Ammon's horn (tissue), 1 donor: ENCODE results near the gene IER5L.

Experiments used
- DNase-seq: peaks from one replicate; pipeline ENCODE4 v3.0.0-alpha.2; 2016; ENCODE audit warnings: low spot score

The IER5L gene

DNA sequence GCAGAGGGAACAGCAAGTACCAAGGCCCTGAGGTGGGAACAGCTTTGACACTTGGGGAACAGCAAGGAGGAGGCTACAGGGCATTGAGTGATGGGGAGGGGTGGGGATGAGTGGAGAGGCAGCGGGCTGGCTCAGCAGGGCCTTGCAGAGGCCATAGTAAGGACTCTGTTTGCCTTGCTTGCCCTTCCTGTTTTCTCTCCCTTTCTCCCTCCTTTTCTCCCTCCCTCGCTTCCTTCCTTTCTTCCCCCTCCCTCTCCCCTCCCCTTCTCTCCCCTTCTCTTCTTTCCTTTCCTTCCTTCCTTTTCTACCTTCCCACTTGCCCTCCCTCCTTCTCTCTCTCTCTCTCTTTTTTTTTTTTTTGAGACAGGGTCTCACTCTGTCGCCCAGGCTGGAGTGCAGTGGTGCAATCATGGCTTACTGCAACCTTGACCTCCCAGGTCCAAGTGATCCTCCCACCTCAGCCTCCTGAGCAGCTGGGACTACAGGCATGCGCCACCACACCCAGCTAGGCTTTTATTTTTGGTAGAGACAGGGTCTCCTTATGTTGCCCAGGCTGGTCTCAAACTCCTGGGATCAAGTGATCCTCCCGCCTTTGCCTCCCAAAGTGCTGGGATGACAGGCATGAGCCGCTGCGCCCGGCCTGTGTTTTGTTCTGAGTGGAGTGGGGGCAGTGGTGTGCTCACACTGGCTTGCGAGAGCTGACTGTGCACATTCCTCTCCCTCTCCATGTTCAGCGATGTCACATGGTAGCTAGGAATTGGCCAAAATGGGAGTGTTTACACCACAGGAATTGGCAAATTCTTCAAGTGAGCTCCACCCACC, 17.1 kb downstream of the IER5L start:
- no peak for DNase-seq

DNA sequence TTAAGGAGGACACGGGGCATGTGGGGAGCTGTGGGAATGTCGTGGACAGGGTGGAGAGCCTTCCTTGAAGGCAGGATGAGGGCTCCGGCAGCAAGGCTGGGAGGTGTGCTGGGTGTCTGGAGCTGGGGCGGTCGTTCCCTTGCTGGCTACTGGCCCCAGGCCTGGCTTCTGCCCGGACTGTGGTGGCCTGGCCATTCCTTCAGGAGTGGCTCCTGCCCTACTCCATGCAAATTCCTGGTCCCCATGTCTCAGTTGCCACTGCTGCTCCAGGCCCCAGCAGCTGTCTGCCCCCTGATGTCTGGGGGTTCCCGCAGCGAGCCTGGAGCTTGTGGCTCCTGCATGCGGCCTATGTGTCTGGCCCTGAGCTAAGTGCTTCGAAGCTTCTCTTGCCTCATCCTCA, 21.9 kb downstream of the IER5L start:
- DNase-seq = no peak

DNA sequence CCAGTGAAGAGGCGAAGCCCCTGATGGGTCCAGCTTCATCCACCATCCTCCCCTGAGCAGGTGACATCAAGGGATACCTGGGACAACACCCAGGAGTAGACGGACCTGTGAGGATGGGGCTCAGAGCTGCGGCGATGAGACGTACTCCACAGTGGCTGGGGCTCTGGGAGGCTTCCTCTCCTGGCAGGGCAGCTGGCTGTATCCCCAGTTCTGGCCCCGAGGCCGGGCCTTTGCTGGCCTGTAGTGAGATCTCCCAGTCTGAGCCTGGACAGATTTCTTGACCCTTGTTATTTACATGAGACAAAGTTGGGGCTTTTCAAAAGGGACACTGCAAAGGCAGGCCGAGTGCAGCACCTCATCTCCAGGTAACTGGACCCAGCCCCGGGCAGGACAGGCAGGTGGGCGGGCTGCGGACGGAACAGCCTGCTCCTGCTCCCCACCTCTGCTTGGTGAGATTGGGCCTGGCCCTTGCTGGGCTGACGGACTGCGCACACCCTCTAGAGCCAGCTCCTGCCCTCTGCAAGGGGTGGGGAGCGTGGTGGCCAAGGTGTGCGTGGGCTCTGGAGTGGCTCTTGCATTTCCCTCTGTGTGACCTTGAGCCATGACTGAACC, 23.1 kb downstream of the IER5L start:
- DNase-seq = no peak

DNA sequence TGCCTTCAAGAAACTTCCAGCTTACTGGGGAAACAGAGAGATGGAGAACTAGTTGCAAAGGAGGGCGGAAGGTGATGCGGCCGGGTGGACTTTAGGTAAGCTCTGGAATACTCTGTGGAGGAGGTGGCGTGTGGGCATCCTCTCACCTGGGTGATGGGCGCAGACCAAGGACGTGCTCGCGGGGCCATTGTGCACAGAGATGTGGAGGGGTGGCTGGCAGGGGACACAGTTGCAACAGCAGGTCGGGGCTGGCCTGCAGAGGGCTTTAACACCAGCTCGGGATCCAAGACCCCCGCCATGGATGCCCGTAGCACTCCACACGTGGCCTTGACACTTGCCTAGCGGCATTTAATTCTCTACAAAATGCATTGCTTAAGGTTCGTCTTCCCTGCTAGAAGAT, 26.6 kb downstream of the IER5L start:
- DNase-seq = no peak

DNA sequence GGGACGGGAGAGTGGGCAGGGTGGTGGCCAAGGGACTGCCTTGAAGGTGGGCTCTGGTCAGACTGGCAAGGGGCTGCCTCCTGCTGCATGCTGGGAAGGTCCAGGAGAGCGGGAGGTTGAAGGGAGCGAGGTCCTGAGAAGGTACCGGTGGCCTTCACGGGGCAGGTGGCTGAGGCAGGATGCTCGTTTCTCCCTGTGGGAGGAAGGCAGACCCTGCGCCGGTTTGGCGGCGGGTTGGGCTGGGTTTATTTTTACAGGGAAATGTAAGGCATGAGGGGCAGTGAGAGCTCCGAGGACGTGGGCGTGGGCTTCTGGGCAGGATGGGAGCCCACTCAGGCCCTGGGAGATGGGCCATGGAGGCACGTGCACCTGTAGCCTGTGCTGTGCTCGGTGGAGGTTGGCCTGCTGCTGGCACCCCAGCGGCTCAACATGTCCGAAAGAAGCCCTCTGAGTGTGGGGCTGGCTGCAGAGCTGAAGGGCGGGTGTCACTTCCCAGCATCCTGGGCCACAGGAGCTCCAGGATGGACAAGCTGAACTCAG, 27.3 kb downstream of the IER5L start:
- no peak for DNase-seq

DNA sequence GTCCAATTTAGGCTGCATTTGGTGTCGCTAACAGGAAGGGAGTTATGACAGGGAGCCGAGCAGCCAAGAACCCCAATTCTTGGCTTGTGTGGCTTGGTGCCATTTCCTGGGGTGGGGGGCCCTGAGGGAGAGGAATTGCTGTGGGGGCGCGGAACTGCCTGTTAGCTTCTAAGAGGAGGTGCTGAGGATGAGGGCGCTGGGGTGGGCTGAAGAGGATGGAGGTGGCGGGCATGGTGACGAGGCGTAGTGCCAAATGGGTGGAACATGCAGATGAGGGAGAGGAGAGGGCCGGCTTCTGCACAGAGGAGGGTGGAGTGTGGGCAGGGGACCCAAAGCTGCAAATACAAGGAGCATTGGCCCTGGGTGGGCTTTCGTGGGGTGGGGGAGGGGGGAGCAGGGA, 27.9 kb downstream of the IER5L start:
- DNase-seq = no peak

DNA sequence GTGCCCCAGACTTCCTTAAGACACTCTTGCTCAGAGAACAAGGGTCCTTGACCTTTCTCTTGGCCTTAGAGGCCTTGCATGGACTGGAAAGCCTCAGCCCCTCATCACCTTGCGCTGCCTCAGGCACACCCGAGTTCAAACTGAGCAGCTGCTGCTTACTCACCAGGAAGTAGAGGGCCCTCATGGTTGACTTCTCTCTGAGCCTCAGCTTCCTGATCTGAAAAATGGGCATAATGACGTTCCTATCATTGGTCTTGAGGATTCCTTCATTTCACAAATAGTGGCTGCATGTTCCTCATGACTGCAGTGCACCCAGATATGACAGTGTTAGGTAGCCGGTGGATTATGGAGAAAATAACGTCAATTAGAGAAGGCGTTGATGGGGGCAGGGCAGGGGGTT, 28.6 kb downstream of the IER5L start:
- no peak for DNase-seq

DNA sequence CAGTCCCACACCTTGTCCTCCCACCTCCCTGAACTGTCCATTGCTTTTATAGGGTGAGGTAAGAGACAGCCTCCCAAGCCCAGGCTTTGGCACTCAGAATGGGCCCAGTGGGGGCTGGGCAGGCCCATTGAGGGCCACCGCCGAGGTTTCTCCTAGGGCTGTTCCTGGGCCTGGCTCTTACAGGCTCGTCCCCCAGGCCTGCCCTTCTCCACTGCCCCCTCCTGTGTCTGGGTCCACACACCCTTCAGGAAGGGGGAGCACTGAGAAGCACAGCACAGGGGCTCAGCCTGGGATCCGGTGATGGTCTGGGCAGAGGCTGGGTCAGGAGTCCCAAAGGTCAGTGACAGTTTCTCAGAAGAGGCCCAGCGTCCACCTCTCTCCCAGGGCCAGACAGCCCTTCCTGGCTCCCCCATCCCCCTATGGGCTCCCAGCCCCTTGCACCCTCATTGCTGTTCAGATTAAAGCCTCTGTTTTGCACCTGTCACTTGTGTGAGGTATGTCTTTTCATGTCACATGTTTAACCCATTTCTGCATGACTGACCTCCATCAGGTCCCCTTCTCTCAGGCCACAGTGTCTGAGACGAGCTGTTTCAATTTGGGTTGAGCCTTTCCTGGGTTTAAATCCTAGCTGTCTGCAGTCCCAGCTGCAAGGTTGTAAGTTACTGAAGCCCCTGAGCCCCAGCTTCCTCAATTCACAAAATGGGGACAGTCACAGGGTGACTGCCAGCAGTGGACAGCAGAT, 29.4 kb downstream of the IER5L start:
- no peak for DNase-seq

DNA sequence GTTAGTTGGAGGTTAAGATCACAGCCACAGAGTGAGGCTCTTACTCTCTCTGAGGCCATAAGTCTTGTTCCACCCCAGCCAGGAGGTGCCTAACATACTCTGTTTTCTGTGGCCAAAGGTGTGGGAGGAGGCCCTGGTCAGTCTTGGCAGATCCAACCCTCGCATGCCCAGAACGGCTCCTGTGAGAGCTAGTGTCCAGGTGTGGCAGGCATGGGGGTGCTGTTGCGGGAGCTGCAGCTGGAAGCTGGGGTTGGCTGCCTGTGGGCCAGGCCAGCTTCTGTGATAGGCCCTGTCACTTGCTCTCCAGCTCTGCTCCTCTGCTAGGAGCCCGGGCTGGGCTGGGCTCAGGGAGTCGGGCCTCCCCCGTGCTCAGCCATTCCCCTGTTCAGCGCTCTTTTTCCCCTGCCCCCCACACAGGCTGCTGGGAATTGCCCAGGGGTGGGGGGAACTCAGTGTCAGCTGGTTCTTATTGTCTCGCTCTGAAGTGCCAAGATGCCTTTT, 31.6 kb downstream of the IER5L start:
- DNase-seq = no peak

DNA sequence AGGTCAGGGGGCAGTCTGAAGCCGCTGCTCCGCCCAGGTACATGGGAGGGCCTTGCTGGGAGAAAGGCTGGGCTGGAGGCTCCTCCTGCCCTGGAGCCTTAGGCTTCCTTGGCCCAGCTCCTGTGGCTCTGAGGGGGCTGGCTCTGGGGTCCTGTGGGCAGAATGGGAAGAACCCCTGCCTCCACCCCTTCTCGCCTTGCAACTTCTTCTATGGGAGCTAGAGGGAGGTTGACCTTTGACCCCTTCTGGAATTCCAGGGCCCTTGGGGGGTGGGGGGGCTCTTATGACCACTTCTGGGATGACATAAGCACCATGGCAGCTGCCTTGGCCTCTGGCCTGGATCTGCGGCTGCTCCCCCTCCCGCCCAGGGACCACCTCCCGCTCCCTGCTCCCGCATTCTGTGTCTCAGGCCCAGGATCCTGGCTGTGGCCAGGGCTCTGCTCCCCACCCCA, 32.2 kb downstream of the IER5L start:
- no peak for DNase-seq

DNA sequence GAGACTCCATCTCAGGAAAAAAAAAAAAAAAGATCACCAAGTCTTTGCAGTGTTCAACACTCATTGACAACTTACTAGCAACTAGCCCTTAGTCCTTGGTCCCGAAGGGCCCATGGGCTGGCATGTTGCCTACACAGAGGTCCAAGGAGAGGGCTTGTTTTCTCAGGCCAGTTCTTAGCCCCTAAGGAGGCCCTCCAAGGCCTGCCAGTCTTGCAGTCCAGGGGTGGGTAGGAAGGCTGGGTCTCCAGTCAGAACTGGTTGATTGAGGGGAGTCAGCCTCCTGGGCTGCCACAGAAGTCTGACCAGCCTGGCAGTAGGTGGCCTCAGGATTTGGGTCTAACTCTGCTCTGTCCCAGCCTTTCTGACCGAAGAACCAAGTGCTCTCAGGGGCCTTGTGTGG, 32.7 kb downstream of the IER5L start:
- no peak for DNase-seq

DNA sequence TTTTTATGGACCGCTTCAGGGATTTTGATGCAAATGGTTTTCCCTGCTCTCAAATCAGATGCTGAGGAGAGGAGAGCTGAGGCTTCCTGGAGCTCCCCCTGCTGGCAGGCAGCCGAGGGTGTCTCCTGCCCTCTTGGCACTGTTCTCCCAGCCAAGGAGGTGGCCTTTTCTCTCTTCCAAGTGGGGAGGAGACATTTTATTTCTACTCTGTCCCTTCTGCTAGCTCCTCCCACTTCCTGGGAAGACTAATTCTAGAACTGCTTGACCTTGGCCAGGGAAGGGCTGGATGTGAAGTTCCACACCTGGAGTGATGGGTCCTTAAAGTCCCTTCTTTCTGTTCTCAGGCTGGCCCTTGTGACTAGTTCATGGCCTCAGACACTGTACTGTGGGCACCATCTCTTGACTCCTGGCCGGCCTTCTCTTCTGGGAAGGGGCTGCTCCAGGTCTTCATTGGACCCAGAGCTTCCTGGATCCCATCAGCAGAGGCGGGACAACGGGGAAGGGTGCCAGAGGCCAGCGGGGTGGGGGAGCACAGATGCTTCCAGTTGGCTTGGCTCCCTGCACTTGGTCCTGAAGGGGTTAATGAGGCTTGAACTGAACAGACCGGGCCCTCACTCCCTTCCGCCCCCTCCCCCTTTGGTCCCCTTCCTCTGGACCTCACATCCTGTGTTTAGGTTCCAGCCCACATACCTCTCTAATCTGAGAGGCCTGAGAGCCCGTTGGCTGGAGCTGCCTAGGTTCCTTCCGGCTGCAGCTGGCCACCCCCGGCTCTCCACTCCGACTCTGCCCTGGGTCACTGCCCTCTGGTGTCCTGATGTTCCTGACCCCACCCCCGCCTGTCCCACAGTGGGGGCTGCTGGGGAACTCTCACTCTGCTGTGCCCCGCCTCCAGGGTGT, 34.8 kb downstream of the IER5L start:
- peak; percentile 85 for DNase-seq

DNA sequence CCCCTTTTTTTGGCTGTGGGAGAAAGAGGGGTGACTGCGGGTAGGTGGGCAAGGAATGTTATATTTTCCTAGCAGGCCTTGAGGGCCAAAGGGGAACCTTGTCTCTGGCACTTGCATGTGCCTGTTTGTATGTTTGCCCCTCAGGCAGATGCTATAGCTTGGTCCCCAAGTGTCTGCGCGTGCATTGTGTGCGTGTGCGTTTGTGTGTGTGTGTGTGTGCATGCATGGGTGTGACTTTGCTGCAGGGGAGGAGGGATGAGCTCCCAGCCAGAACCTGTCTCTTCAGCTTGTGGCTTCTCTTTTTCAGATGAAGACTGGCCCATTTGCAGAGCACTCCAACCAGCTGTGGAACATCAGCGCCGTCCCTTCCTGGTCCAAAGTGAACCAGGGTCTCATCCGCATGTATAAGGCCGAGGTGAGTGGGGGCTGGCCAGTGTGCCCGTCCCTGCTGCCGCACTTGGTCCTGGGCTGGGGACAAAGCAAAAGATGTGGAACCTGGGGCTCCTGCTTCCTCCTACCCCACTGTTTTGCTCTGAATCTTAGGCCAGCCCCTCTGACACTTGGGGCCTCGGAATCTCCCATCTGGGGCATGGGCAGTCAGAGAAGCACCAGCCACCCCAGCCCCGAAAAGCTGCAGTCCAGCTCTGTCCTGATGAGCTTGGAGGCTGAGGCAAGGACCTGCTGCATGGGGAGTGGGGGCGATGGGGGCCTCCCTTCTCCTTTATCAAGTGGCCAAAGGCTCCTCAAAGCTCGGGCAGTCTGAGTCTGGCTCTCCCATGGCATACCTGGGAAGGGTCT, 35.7 kb downstream of the IER5L start:
- no peak for DNase-seq

DNA sequence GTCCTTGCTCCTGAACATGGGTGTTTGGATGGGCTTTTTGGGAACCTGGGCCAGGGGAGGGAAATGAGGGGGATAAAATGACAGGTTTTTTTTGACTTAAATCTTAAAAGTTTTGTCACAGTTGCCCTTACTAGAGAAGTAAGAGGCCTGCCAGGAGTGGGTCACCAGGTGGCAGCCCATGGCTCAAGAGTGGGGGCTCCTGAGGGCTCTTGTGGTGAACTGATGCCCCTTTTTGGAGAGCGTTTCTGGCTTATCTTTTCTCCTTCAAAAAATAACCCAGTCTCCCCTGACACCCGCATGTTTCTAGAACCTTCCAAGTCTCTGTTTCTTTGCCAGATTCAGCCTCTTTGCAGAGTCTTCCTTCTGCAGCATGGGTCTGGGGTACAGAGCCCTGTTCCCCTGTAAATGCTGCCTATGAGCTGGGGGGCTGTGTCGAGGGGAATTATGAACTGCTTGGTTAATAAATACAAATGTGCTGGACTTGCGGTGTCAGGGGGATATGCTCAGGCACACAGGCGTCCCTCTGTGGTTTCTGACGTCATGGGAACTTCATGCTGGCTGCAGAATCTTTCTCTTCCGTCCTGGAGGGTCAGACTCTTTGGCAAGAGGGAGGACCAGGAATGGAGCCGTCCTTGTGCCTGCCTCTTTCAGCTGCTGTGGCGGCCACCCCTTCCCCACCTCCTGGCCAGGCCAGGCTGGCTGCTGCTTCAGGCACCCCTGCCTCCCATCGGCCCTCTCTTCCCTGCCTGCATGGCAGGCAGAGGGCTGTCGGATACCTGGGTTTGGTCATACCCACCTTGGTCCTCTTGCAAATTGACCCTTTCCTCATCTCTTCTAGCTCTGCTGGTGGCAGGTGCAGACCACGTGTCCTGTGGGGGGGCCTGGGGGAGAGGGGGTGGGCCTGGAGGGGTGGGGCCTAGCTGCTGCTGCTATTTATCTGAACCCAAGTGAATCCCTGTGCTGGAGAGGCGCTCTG, 36.7 kb downstream of the IER5L start:
- DNase-seq = peak; percentile 72

DNA sequence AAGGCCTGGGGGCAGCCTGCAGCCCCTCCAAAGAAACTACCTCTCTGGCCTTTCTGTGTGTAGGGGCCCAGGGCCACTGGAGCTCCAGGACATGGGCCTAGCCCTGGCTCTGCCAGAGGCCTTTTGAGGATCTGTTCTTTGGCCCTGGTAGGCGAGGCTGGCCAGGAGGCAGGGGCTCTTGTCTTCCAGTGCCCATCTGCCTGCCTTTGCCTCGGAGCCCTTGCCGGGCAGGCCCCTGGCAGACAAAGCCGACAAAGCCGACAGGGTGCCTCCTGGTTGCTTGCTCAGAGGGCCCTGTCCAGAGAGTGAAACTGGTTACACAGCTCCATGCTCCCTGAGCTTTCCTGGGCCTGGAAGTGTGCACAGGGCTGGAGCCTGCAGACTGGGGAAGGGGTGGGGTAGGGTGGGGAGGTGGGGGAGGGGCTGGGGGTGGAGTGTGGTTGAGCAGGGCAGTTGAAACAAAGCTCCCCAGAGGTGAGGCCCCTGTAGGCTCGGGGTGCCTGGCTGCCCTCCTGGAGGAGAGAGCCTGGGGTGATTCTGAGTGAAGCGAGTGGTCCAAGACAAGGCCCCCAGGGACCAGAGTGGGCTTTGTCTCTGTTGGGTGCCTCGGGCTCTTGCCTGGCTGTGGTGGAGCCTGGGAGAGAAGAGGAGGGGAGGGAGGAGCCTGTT, 37.5 kb downstream of the IER5L start:
- peak; percentile 41 for DNase-seq

DNA sequence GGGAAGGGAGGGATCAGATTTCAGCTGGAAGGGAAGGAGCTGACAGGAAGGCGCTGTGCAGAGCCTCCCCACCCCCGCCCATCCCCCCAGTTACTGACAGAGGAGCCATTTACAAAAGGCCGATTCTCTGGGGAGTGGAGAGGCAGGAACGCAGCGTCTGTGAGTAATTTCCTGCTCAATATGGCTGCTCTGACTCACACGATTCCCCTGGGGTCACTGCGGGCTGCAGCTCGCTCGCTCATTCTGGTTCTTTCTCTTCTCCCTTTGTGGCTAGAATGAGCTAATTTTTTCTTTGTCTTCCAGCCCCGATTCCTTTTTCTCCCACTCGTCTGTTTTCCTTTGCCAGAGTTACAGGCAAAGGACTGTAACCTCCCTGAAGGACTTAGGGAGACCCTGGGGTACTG, 38.1 kb downstream of the IER5L start:
- DNase-seq = peak; percentile 96

DNA sequence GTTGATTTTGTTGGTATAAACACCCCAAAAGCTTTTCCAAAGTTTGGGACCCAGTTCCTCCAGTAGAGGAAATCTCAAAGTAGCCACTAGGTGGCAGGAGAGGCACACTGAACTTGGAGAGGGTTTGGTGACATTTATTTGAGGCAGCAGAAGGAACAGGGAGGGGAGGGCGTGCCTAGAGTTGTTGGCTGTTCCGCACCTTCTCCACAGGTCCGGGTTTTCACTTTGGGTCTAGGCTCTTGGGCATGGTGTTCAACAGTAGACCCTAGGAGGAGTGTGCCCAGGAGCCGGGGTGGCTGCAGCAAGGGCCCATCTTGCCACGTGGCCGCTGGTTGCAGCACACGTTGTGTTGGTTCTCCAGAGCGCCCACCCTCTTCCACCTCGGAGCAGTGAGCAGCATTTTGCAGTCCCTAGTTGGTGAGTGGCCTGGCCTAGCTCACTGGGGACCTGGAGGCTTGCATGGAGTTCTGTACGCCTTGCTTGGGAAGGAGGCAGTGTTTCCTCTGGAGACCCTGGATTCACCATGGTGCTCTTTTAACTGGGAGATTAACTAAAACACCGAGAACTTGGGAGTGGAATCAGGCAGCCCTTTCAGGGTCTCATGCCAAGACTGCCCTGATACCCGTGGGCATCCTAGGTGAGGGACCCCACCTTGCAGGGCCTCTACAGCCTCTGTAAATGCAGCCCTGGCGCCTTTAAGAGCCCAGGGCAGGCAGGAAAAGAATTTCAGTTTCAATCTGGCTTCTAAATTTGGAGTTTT, 38.6 kb downstream of the IER5L start:
- peak; percentile 92 for DNase-seq
